OCI-LY3 (cell line): ENCODE measurements around the gene EPN1.

Experiments used
- H2AFZ ChIP-seq: fragments of 200-600, 300-600 bp; shearing (Covaris generic); 2 replicates; pipeline ENCODE4 v1.6.0; 2014; ENCODE audit warnings: antibody characterized with exemption, low read depth, low read length
- H3K27ac ChIP-seq: fragments of 200-600, 300-600 bp; sonication (generic); 2 replicates; pipeline ENCODE4 v1.5.1; 2014; ENCODE audit warnings: mild to moderate bottlenecking, low read length, moderate library complexity, mixed read lengths
- H3K27me3 ChIP-seq: fragments of 200-600, 300-600 bp; sonication (generic); 2 replicates; pipeline ENCODE4 v1.6.1; 2014; ENCODE audit warnings: low read depth, low read length, mixed read lengths
- H3K36me3 ChIP-seq: fragments of 200-600, 300-600 bp; sonication (generic); replicated peaks from 2 replicates; pipeline ENCODE3; 2014; ENCODE audit warnings: low read depth, low read length, mixed read lengths
- H3K4me1 ChIP-seq: fragments of 300-600, 200-600 bp; sonication (generic); 2 replicates; pipeline ENCODE4 v1.6.1; 2014; ENCODE audit warnings: low read length, mixed read lengths
- H3K4me2 ChIP-seq: fragments of 200-600, 300-600 bp; sonication (generic); 2 replicates; pipeline ENCODE4 v1.6.1; 2014; ENCODE audit warnings: low read length, mixed read lengths
- H3K4me3 ChIP-seq: fragments of 300-600, 200-600 bp; sonication (generic); 2 replicates; pipeline ENCODE4 v1.5.1; 2014; ENCODE audit warnings: antibody characterized with exemption, mild to moderate bottlenecking, low read length, moderate library complexity
- H3K79me2 ChIP-seq: fragments of 300-600, 200-600 bp; shearing (Covaris generic); 2 replicates; pipeline ENCODE4 v1.6.1; 2014; ENCODE audit warnings: mild to moderate bottlenecking, low read length, mixed read lengths
- H3K9ac ChIP-seq: fragments of 300-600, 200-600 bp; shearing (Covaris generic); 2 replicates; pipeline ENCODE4 v1.6.0; 2014; ENCODE audit warnings: mild to moderate bottlenecking, low read length, moderate library complexity
- H3K9me3 ChIP-seq: fragments of 200-600, 300-600 bp; shearing (Covaris generic); 2 replicates; pipeline ENCODE4 v1.6.1; 2014; ENCODE audit warnings: low read length, mixed read lengths; ENCODE audit not compliant: insufficient read depth
- H4K20me1 ChIP-seq: fragments of 200-600, 300-600 bp; sonication (generic); 2 replicates; pipeline ENCODE4 v1.6.1; 2016; ENCODE audit warnings: low read length, mixed read lengths; ENCODE audit not compliant: insufficient read depth
- EZH2phosphoT487 ChIP-seq: fragments of 200-600 bp; shearing (Covaris generic); IDR thresholded peaks from 2 replicates; pipeline ENCODE4 v1.6.1; 2018; ENCODE audit warnings: antibody characterized with exemption, mixed run types, low read depth
- TF ChIP-seq, protein P1 (sequence below): fragments of 200-600, 300-600 bp; sonication (generic); IDR thresholded peaks from 2 replicates; pipeline ENCODE4 v1.5.1; 2014; ENCODE audit warnings: antibody characterized with exemption, low read length, low read depth

Gene EPN1

GRCh38 chr19:55661826-55662225 is 13.2 kb upstream of the EPN1 start:
- H3K9me3 ChIP-seq = no peaks in the 10 kb centered on the region
- H3K9ac ChIP-seq = no peak overlapping the region
- no peak overlapping the region for H3K27ac ChIP-seq
- no peak overlapping the region for H3K4me3 ChIP-seq
- H3K79me2 ChIP-seq = peaks cover 98% of the 10 kb centered on the region
- H2AFZ ChIP-seq = no peak overlapping the region
- H3K4me2 ChIP-seq = no peak overlapping the region
- peaks cover 83% of the 10 kb centered on the region for H4K20me1 ChIP-seq
- peaks cover 85% of the 10 kb centered on the region for H3K36me3 ChIP-seq
- H3K27me3 ChIP-seq = no peaks in the 10 kb centered on the region
- peaks cover 29% of the 10 kb centered on the region for H3K4me1 ChIP-seq
- TF ChIP-seq EZH2phosphoT487 = no peak
- TF ChIP-seq, protein P1, sequence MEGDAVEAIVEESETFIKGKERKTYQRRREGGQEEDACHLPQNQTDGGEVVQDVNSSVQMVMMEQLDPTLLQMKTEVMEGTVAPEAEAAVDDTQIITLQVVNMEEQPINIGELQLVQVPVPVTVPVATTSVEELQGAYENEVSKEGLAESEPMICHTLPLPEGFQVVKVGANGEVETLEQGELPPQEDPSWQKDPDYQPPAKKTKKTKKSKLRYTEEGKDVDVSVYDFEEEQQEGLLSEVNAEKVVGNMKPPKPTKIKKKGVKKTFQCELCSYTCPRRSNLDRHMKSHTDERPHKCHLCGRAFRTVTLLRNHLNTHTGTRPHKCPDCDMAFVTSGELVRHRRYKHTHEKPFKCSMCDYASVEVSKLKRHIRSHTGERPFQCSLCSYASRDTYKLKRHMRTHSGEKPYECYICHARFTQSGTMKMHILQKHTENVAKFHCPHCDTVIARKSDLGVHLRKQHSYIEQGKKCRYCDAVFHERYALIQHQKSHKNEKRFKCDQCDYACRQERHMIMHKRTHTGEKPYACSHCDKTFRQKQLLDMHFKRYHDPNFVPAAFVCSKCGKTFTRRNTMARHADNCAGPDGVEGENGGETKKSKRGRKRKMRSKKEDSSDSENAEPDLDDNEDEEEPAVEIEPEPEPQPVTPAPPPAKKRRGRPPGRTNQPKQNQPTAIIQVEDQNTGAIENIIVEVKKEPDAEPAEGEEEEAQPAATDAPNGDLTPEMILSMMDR = no peak

DNA sequence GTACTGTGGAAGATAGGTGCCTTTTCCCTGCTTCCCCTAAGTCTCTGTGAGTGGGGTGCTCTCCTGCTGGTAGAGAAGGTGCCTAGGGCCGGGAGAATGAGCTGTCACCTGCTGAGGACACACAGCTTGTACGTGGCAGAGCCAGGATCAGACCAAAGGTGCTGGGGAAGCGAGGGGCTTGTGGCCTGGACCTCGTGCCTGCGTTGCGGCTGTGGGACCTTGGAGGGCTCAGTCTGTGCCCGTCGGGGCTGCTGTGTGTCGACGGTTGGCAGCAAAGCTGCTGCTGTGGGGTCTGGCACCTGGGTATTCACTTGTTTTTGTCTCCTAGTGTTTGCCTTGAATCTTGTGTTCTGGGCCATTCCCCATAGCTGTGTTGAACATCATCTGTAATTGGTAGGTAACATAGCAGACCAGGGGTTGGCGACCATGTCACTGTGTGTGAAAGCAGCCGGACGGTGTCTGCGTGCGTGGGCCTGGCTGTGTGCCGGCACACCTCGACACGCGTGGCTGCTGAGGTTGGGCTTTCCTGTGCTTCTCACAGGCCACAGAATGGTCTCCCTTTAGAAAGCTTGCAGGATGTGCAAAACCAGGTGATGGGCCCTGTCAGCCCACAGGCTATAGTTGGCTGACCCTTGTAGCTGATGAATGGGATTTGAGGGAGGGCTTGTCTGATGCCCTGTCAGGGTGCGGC is 11.0 kb upstream of the EPN1 start:
- Histone ChIP-seq H3K79me2 (peaks cover 98% of the 10 kb centered on the region), H3K27ac (no peak overlapping the region), H3K27me3 (no peaks in the 10 kb centered on the region), H3K4me1 (peaks cover 10% of the 10 kb centered on the region), H2AFZ (no peak overlapping the region), H3K9me3 (no peaks in the 10 kb centered on the region), H3K4me2 (no peak overlapping the region), H3K4me3 (no peak overlapping the region), H3K9ac (no peak overlapping the region), H3K36me3 (peaks cover 87% of the 10 kb centered on the region), H4K20me1 (peaks cover 82% of the 10 kb centered on the region)
- TF ChIP-seq, protein P1 = no peak
- TF ChIP-seq EZH2phosphoT487 = no peak

DNA sequence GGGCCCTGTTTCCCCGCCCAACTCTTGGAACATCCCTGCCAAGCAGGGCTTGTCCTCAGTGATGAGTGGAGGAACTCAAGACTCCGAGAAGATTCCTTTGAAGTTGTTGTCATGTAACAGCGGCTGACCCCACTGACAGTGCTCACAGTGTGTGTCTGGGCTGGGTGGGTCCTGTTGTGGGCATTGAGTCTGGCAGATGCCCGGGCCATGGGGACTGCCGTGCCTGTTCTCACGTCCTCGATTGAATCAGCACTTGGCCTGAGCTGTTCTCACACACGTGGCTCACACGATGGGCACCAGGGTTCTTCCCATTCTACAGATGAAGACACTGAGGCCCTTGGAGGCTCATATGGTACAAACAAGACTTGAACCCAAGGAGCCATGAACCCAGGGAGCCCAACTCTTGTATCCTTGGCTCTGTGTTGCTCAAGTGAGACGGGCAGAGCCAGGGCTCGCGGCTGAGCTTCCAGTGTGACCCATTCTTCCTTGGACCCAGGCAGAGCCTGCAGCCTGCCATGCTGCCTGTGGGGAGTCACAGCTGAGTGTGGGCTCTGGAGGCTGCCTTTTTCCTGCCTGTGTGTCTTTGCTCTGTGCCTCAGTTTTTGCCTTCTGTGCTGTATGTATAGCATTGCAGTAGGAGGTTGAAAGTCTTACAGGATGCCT is 8.6 kb upstream of the EPN1 start:
- H2AFZ ChIP-seq = no peak overlapping the region
- no peak for TF ChIP-seq EZH2phosphoT487
- TF ChIP-seq, protein P1 = no peak
- H3K27ac ChIP-seq = no peak overlapping the region
- H3K4me3 ChIP-seq = no peak overlapping the region
- peaks cover 98% of the 10 kb centered on the region for H3K79me2 ChIP-seq
- H4K20me1 ChIP-seq = peaks cover 82% of the 10 kb centered on the region
- H3K4me2 ChIP-seq = no peak overlapping the region
- no peaks in the 10 kb centered on the region for H3K27me3 ChIP-seq
- no peaks in the 10 kb centered on the region for H3K4me1 ChIP-seq
- H3K36me3 ChIP-seq = peaks cover 79% of the 10 kb centered on the region
- H3K9me3 ChIP-seq = no peaks in the 10 kb centered on the region
- no peak overlapping the region for H3K9ac ChIP-seq

- H3K79me2 ChIP-seq = peaks cover 98% of the 10 kb centered on the region
- no peaks in the 10 kb centered on the region for H3K4me1 ChIP-seq
- H4K20me1 ChIP-seq = peaks cover 80% of the 10 kb centered on the region
- no peaks in the 10 kb centered on the region for H3K9me3 ChIP-seq
- no peak overlapping the region for H3K4me3 ChIP-seq
- peaks cover 74% of the 10 kb centered on the region for H3K36me3 ChIP-seq
- TF ChIP-seq, protein P1 = no peak
- H2AFZ ChIP-seq = no peak overlapping the region
- no peak overlapping the region for H3K4me2 ChIP-seq
- H3K27me3 ChIP-seq = no peaks in the 10 kb centered on the region
- no peak overlapping the region for H3K9ac ChIP-seq
- H3K27ac ChIP-seq = no peak overlapping the region
Observed at GRCh38 chr19:55667006-55667381, 8.0 kb upstream of the EPN1 start.
